Camera-type eye (tissue), 1 donor: Measurements from ENCODE around the gene HOXB5. TPM values are rescaled to one million over a fixed set of nuclear protein-coding genes. Genes with fewer than 3 reads are reported as not detected.

ENCODE experiments used
- total RNA-seq: library from RNA; depleted of rRNA; stranded (reverse); fragments of >200 nt; gene quantifications from one replicate; pipeline ENCODE4 v1.2.3, GENCODE V29; 2014

HOXB5 gene
- total RNA-seq: not detected

GRCh38 chr17:48593126-48593829, at the start of gene HOXB5:
Gene HOXB5 (minus strand): TSS chr17:48593779. CDS start chr17:48593682, 97 bp downstream.

GRCh38 chr17:48626245-48627117, 32.9 kb upstream of the HOXB5 start, which contains the start of gene HOXB9:
Gene HOXB9 (minus strand): TSS chr17:48626358. CDS start chr17:48626269, 89 bp downstream.

GRCh38 chr17:48615047-48615962, 21.7 kb upstream of the HOXB5 start, which contains the start of gene HOXB8:
Gene HOXB8 (minus strand): TSS chr17:48615292. CDS start chr17:48614704, 588 bp downstream.

GRCh38 chr17:48610282-48611211, 17.0 kb upstream of the HOXB5 start, which contains the start of gene HOXB7:
Gene HOXB7 (minus strand): TSS chr17:48611017. CDS start chr17:48610918, 99 bp downstream.

GRCh38 chr17:48604770-48605329, 11.3 kb upstream of the HOXB5 start, which contains the start of gene HOXB6:
Gene HOXB6 (minus strand): TSS chr17:48604986. CDS start chr17:48598150, 6,836 bp downstream.

GRCh38 chr17:48589831-48590606, 3.6 kb downstream of the HOXB5 start, which contains the start of gene HOXB3:
Gene HOXB3 (minus strand): TSS chr17:48590241. CDS start chr17:48552474, 37,767 bp downstream.

GRCh38 chr17:48577946-48578615, 15.5 kb downstream of the HOXB5 start, which contains the start of gene HOXB4:
Gene HOXB4 (minus strand): TSS chr17:48578350. CDS start chr17:48578319, 31 bp downstream.

GRCh38 chr17:48545022-48545375, 48.6 kb downstream of the HOXB5 start, which contains the start of gene HOXB2:
Gene HOXB2 (minus strand): TSS chr17:48545109. CDS start chr17:48544911, 198 bp downstream.

Other genes with a start within 250 kb of the HOXB5 start
- 0.38 TPM for gene SKAP1, start 163.6 kb downstream of the HOXB5 start, total RNA-seq
- not detected for gene HOXB1, start 62.8 kb downstream of the HOXB5 start, total RNA-seq
- not detected for gene HOXB2, start 48.7 kb downstream of the HOXB5 start, total RNA-seq
- not detected for gene HOXB4, start 15.4 kb downstream of the HOXB5 start, total RNA-seq
- 0.22 TPM for gene HOXB3, start 3.5 kb downstream of the HOXB5 start, total RNA-seq
- gene HOXB6, start 11.2 kb upstream of the HOXB5 start, total RNA-seq: not detected
- not detected for gene HOXB7, start 17.2 kb upstream of the HOXB5 start, total RNA-seq
- not detected for gene HOXB8, start 21.5 kb upstream of the HOXB5 start, total RNA-seq
- gene HOXB9, start 32.6 kb upstream of the HOXB5 start, total RNA-seq: not detected
- gene PRAC1, start 128.7 kb upstream of the HOXB5 start, total RNA-seq: not detected
- not detected for gene PRAC2, start 129.4 kb upstream of the HOXB5 start, total RNA-seq
- gene HOXB13, start 135.0 kb upstream of the HOXB5 start, total RNA-seq: not detected
- gene TTLL6, start 223.4 kb upstream of the HOXB5 start, total RNA-seq: 1.6 TPM
- gene CALCOCO2, start 237.3 kb upstream of the HOXB5 start, total RNA-seq: 65.5 TPM